Measurements from ENCODE around the gene SLC23A3.

DNA sequence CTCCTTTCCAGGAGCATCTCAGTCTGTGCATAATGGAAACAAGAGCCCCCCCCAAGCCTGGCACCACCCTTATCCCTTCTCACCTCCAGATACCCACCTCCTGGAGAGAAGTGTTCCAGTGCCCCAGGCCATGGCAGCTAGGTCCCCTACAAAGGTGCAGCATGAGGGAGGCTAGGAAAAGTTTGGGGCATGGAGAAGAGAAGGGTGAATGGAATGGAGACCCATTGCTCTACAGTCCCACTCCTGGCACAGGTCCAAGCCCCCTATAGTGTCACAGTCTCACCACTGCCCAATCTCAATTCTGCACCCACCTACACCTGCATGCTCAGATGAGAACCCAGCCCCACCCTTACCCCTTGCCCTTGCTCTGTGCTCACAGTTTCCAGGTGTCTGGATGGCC, 897 bp downstream of the SLC23A3 start:
- TF ChIP-seq, protein P1, sequence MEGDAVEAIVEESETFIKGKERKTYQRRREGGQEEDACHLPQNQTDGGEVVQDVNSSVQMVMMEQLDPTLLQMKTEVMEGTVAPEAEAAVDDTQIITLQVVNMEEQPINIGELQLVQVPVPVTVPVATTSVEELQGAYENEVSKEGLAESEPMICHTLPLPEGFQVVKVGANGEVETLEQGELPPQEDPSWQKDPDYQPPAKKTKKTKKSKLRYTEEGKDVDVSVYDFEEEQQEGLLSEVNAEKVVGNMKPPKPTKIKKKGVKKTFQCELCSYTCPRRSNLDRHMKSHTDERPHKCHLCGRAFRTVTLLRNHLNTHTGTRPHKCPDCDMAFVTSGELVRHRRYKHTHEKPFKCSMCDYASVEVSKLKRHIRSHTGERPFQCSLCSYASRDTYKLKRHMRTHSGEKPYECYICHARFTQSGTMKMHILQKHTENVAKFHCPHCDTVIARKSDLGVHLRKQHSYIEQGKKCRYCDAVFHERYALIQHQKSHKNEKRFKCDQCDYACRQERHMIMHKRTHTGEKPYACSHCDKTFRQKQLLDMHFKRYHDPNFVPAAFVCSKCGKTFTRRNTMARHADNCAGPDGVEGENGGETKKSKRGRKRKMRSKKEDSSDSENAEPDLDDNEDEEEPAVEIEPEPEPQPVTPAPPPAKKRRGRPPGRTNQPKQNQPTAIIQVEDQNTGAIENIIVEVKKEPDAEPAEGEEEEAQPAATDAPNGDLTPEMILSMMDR (conservative IDR thresholded peaks at IDR 0.05; ENCODE audit: low read depth, low read length): no peak
- TF ChIP-seq EZH2phosphoT487 (IDR thresholded peaks at IDR 0.05; ENCODE audit: borderline replicate concordance, low read length): no peak
